ENCODE data around the gene CACNA1B. TPM values are rescaled to one million over a fixed set of nuclear protein-coding genes. Genes with fewer than 3 reads are reported as not detected.
"Not testable (repeated sequence)": the region's sequence is repeated elsewhere in the genome, so short reads cannot be mapped to it uniquely, and the experiment has no call there.

The CACNA1B gene
- total and polyA plus RNA-seq, 7 experiments from 2014 or later = 0.07 TPM; not detected in 6

DNA sequence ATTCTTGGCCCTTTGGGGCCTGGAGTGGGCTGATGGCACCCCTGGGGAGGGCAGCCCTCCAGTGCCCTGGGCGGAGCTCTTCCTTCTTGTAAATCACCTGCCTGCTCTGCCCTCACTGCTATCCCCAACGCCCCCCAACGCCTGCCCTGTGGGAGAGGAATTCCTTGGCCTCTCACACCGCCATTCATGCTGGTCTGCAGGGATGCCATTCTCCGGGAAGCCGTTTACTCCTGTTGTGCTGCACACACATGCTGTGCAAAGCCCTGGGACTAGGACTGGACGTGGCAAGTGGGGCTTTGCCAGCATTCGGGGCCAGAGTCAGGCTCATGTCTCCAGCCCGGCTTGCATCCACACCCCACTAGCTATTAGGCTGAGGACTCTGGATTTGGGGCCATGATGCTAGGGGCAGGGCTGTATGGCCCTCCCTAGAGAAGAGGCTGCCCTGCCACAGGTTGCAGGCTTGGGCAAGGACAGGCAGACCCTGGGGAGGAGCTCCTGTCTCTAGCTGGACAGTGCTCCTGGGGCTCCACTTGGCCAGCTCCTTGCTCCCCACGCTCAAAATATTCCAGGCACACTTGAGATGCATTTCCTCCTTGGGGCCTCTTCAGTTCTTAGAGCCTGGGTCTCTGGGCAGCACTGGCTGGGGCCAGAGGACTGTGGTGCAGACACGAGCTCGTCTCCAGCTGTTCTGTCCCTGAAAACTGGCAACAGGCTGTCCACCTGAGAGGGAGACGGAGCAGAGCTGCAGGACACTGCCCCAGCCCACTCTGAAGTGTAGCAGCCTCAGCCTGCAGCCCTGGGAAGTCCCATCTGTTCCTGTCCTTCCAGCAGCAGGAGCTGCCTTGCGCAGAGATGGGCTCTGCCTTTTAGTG lies 226.9 kb downstream of the CACNA1B start:
- H3K9me3 Mint-ChIP-seq = no peaks in the 10 kb centered on the region
- H3K27me3 Mint-ChIP-seq = peaks cover 0 to 18% (median 9%) of the 10 kb centered on the region in 5 donors
- no peak overlapping the region for H3K27ac Mint-ChIP-seq
- no peaks in the 10 kb centered on the region for H3K36me3 Mint-ChIP-seq
- Histone ChIP-seq H3K4me3 (ENCODE audit: low read length) (no peak overlapping the region), H3K27ac (ENCODE audit: low read depth, low read length) (no peak overlapping the region), H3K4me1 (ENCODE audit: control insufficient read depth in 2 of 2, insufficient read depth in 2 of 2, low read length in 2 of 2) (no peaks in the 10 kb centered on the region), H3K36me3 (ENCODE audit: control insufficient read depth in 2 of 3, insufficient read depth in 3 of 3, low read length in 3 of 3) (no peaks in the 10 kb centered on the region), H3K27me3 (ENCODE audit: control insufficient read depth in 2 of 2, insufficient read depth in 2 of 2, low read length in 2 of 2) (no peaks in the 10 kb centered on the region), H3K9me3 (ENCODE audit: control insufficient read depth in 2 of 3, low read length in 3 of 3) (no peaks in the 10 kb centered on the region)
- ATAC-seq (no peak), DNase-seq (no peak)
- no peaks in the 10 kb centered on the region for H3K4me1 Mint-ChIP-seq
- POLR2A ChIA-PET = interaction anchor here (0.5 kb wide), 1 partner anchor 9 kb away, joined by 3 read pairs; no protein-coding TSS in a partner anchor
- intact Hi-C loops (cut with micrococcal nuclease) = no loop called here
- CTCF ChIA-PET = no interaction called here
- no peak overlapping the region for H3K4me3 Mint-ChIP-seq

DNA sequence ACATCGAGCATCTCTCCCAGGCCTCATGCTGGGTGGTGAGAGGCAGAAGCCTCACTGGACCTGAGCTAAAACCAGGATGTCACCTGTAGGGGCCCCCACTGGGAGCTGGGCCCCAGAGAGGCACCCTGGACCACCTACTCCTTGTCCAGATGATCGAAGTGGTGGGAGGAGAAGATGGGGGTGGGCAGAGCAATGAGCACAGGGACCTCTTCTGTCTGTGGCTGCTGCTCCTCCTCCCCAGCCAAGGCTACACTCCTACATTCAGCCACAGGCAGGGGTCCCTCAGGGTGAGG lies 227.5 kb downstream of the CACNA1B start:
- Mint-ChIP-seq H3K4me3 (no peak overlapping the region), H3K36me3 (no peaks in the 10 kb centered on the region), H3K27me3 (peaks cover 0 to 18% (median 9%) of the 10 kb centered on the region in 5 donors), H3K27ac (no peak overlapping the region), H3K9me3 (no peaks in the 10 kb centered on the region), H3K4me1 (no peaks in the 10 kb centered on the region)
- ChIA-PET CTCF (no interaction called here), POLR2A (no interaction called here)
- no peaks in the 10 kb centered on the region for H3K27me3 ChIP-seq (ENCODE audit: control insufficient read depth in 2 of 2, insufficient read depth in 2 of 2, low read length in 2 of 2)
- ATAC-seq = no peak
- no peaks in the 10 kb centered on the region for H3K36me3 ChIP-seq (ENCODE audit: control insufficient read depth in 2 of 3, insufficient read depth in 3 of 3, low read length in 3 of 3)
- H3K9me3 ChIP-seq (ENCODE audit: control insufficient read depth in 2 of 3, low read length in 3 of 3) = no peaks in the 10 kb centered on the region
- H3K27ac ChIP-seq (ENCODE audit: low read depth, low read length) = no peak overlapping the region
- no peak for DNase-seq
- H3K4me1 ChIP-seq (ENCODE audit: control insufficient read depth in 2 of 2, insufficient read depth in 2 of 2, low read length in 2 of 2) = no peaks in the 10 kb centered on the region
- no peak overlapping the region for H3K4me3 ChIP-seq (ENCODE audit: low read length)
- intact Hi-C loops (cut with micrococcal nuclease) = no loop called here

DNA sequence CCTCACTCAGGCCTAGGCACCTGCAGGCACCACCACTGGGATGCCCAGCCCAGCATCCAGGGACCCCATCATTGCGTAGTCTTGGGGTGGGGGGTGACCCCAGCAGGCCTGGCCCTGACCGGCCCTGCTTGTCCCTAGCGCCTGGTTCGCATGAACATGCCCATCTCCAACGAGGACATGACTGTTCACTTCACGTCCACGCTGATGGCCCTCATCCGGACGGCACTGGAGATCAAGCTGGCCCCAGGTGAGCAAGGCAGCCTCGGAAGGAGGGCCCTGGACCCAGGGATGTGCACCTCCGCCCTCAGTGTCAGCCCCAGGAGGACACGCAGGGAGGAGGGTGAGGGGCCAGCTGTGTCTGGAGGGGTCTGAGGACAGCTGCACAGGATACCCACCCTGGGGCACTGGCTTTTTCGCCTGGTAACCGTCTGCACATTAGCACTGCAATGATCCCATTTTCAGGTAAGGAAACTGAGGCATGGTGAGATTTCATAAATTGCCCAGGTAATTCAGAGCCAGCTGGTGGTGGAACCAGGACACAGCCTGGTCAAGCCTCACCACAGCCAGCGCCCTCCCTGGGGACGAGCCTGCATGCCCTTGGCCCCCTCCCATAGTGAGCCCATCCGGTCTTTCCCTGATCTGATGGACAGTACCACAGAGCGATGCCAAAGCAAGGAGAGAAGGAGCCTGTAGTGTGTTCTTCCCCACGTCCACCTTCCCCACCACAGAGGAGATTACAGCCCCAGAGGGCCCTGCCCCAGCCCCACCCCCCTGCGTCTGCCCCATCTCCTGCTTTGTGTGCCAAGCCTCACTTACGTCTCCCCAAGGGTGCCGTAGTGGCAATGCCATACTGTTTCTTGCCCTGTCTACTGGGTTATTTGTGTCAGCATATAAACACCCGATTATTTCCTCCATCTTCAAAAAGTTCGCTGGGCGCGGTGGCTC lies 228.3 kb downstream of the CACNA1B start:
- Histone ChIP-seq H3K4me1 (ENCODE audit: control insufficient read depth in 2 of 2, insufficient read depth in 2 of 2, low read length in 2 of 2) (no peaks in the 10 kb centered on the region), H3K27ac (ENCODE audit: low read depth, low read length) (no peak overlapping the region), H3K27me3 (ENCODE audit: control insufficient read depth in 2 of 2, insufficient read depth in 2 of 2, low read length in 2 of 2) (no peaks in the 10 kb centered on the region), H3K36me3 (ENCODE audit: control insufficient read depth in 2 of 3, insufficient read depth in 3 of 3, low read length in 3 of 3) (no peaks in the 10 kb centered on the region), H3K9me3 (ENCODE audit: control insufficient read depth in 2 of 3, low read length in 3 of 3) (no peaks in the 10 kb centered on the region), H3K4me3 (ENCODE audit: low read length) (no peak overlapping the region)
- POLR2A ChIA-PET = no interaction called here
- intact Hi-C loops (cut with micrococcal nuclease) = no loop called here
- Mint-ChIP-seq H3K36me3 (no peaks in the 10 kb centered on the region), H3K9me3 (no peaks in the 10 kb centered on the region), H3K4me3 (no peak overlapping the region), H3K4me1 (no peaks in the 10 kb centered on the region), H3K27me3 (peaks cover 0 to 18% (median 9%) of the 10 kb centered on the region in 5 donors), H3K27ac (no peak overlapping the region)
- DNase-seq (no peak), ATAC-seq (no peak)
- CTCF ChIA-PET = no interaction called here

DNA sequence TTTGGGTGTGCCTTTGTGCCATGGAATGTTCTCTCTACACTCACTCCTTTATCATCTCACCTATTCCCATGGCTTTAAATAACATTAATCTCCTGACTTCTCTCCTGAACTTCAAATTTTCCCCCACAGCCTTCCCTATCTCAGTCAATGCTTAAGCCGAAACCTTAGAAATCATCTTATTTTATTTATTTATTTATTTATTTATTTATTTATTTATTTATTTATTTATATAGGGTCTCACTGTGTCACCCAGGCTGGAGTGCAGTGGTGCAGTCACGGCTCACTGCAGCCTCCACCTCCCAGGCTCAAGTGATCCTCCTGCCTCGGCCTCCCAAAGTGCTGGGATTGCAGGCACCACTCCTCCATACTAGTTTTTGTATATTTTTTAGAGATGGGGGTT lies 229.5 kb downstream of the CACNA1B start:
- H3K4me1 Mint-ChIP-seq; H3K27ac ChIP-seq (ENCODE audit: low read depth, low read length); H3K9me3 Mint-ChIP-seq; DNase-seq; intact Hi-C loops (cut with micrococcal nuclease); H3K36me3 Mint-ChIP-seq; H3K4me1 ChIP-seq (ENCODE audit: control insufficient read depth in 2 of 2, insufficient read depth in 2 of 2, low read length in 2 of 2); POLR2A ChIA-PET; H3K36me3 ChIP-seq (ENCODE audit: control insufficient read depth in 2 of 3, insufficient read depth in 3 of 3, low read length in 3 of 3); H3K4me3 Mint-ChIP-seq; H3K27ac Mint-ChIP-seq; H3K4me3 ChIP-seq (ENCODE audit: low read length); H3K9me3 ChIP-seq (ENCODE audit: control insufficient read depth in 2 of 3, low read length in 3 of 3); CTCF ChIA-PET; ATAC-seq; H3K27me3 ChIP-seq (ENCODE audit: control insufficient read depth in 2 of 2, insufficient read depth in 2 of 2, low read length in 2 of 2): not testable (repeated sequence)
- H3K27me3 Mint-ChIP-seq = peaks cover 0 to 18% (median 9%) of the 10 kb centered on the region in 5 donors

DNA sequence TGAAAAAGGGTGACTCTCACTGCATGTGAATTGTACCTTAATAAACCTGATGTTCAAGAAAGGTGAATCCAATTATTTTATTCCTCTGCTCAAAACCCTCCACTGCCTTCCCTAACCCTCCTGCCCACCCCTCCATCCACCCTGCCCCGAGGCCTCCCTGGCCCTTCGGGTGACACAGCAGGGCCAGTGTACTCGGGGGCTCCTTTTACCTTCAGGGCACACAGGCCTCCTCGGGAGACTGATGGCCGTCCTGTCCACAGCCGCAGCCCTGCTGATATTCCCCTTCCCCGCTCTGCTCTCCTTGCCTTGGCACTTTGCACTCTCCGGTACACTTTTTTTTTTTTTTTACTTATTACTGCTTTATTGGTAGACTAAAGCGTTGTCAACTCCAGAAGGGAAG lies 234.0 kb downstream of the CACNA1B start:
- Mint-ChIP-seq H3K27ac (no peak overlapping the region), H3K4me3 (no peak overlapping the region), H3K27me3 (peaks cover 0 to 24% (median 9%) of the 10 kb centered on the region in 5 donors), H3K9me3 (peaks cover 0 to 2% (median 0%) of the 10 kb centered on the region in 11 donors), H3K36me3 (no peaks in the 10 kb centered on the region), H3K4me1 (no peaks in the 10 kb centered on the region)
- ChIA-PET CTCF (no interaction called here), POLR2A (no interaction called here)
- Histone ChIP-seq H3K36me3 (ENCODE audit: control insufficient read depth in 2 of 3, insufficient read depth in 3 of 3, low read length in 3 of 3) (no peaks in the 10 kb centered on the region), H3K4me3 (ENCODE audit: low read length) (no peak overlapping the region), H3K9me3 (ENCODE audit: control insufficient read depth in 2 of 3, low read length in 3 of 3) (no peaks in the 10 kb centered on the region), H3K27ac (ENCODE audit: low read depth, low read length) (no peak overlapping the region), H3K4me1 (ENCODE audit: control insufficient read depth in 2 of 2, insufficient read depth in 2 of 2, low read length in 2 of 2) (no peaks in the 10 kb centered on the region), H3K27me3 (ENCODE audit: control insufficient read depth in 2 of 2, insufficient read depth in 2 of 2, low read length in 2 of 2) (no peaks in the 10 kb centered on the region)
- DNase-seq (no peak), ATAC-seq (no peak)
- intact Hi-C loops (cut with micrococcal nuclease) = loop anchor here in 1 of 2 donors (5.0 kb wide), 1 partner anchor 439 kb away; no protein-coding TSS in a partner anchor

DNA sequence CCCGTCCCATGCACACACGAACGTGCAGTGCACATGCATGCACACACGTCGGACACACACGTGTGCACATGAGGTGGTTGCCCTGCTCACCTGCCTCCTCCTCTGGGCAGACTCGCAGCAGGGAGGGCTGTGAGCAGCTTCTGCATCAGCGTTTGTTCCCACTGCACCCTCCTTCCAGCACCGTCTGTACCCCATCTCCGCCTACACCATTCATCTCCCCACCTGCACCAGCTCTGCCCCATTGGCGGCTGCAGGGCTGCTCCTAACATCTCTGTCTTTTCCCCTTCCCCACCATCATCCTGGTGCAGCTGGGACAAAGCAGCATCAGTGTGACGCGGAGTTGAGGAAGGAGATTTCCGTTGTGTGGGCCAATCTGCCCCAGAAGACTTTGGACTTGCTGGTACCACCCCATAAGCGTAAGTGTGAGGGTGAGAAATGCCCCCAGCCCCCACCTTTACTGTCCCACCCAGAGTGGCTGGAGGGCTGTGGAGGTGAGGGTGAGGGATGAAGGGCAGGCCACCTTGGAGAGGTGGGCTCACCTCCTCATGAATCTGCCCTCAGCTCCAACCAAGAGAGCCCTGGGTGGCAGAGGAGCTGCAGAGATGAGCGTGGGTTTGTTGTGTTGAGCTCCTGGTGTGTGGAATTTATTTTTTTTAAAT lies 234.6 kb downstream of the CACNA1B start:
- Histone ChIP-seq H3K27ac (ENCODE audit: low read depth, low read length) (no peak overlapping the region), H3K4me3 (ENCODE audit: low read length) (no peak overlapping the region), H3K36me3 (ENCODE audit: control insufficient read depth in 2 of 3, insufficient read depth in 3 of 3, low read length in 3 of 3) (no peaks in the 10 kb centered on the region), H3K27me3 (ENCODE audit: control insufficient read depth in 2 of 2, insufficient read depth in 2 of 2, low read length in 2 of 2) (no peaks in the 10 kb centered on the region), H3K4me1 (ENCODE audit: control insufficient read depth in 2 of 2, insufficient read depth in 2 of 2, low read length in 2 of 2) (no peaks in the 10 kb centered on the region), H3K9me3 (ENCODE audit: control insufficient read depth in 2 of 3, low read length in 3 of 3) (no peaks in the 10 kb centered on the region)
- no peak for DNase-seq
- CTCF ChIA-PET = no interaction called here
- ATAC-seq = no peak
- POLR2A ChIA-PET = no interaction called here
- Mint-ChIP-seq H3K4me3 (no peak overlapping the region), H3K27me3 (peaks cover 0 to 22% (median 8%) of the 10 kb centered on the region in 5 donors), H3K9me3 (peaks cover 0 to 3% (median 0%) of the 10 kb centered on the region in 11 donors), H3K4me1 (no peaks in the 10 kb centered on the region), H3K27ac (no peak overlapping the region), H3K36me3 (no peaks in the 10 kb centered on the region)
- intact Hi-C loops (cut with micrococcal nuclease) = loop anchor here in 1 of 2 donors (5.0 kb wide), 1 partner anchor 440 kb away; no protein-coding TSS in a partner anchor

Measured in naive thymus-derived CD4-positive, alpha-beta T cell (primary cell).